Right renal cortex interstitium (tissue), 3 donors: ENCODE measurements around the gene GLG1. TPM values are rescaled to one million over a fixed set of nuclear protein-coding genes. Genes with fewer than 3 reads are reported as not detected.
"Not testable (repeated sequence)": the region's sequence is repeated elsewhere in the genome, so short reads cannot be mapped to it uniquely, and the experiment has no call there.

Experiments
- DNase-seq, 3 donors: peaks; one replicate each; pipeline ENCODE4 v3.0.0-alpha.2; 2013; ENCODE audit warnings: low read depth in 3 of 3, low spot score in 2 of 3
- polyA plus RNA-seq, 3 donors: library from polyadenylated mRNA; unstranded; fragments of 120-200 nt; gene quantifications; one replicate each; pipeline ENCODE4 v1.2.1, GENCODE V29; 2013; ENCODE audit not compliant: insufficient read length in 3 of 3

Gene GLG1
- polyA plus RNA-seq, 3 donors: 153 to 159 (median 155) TPM

DNA sequence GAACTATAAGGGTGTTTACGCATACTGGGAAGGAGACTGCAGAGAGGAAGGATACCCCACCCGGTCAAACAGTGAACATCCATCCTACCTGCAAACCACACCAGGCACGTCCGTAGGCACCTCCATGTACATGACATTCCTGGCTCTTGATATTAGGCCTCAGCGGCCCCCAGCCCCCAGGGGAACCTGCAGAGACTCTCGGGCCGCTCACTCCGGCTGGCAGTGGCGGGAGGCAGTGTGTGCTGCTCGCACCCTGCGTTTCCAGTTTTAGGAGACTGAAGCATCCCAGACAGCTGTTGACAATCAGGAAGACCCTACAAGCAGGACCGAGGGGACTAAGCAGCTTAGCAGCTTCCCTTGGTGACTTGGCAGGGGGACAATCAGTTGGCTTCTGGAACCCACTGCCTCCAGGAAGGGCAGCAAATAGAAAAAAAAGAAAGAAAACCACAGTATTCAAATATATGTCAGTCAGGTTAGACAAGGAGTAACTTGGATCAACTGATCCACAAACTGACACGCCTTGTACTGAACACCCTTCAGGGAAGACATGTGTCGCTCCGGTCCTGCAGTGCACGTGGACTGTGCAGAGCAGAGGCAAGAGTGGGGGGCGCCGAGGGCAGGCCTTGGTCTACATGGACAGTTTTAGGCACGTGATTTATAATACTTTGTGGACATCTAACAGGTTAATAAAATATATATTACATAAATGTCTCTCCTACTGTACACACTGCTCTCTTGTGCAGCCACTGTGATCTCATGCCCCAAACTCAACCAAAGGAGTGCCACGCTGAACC, 155.8 kb downstream of the GLG1 start:
- no peak for DNase-seq

- DNase-seq: no peak
Observed at GRCh38 chr16:74450236-74450635, 156.7 kb downstream of the GLG1 start.

GRCh38 chr16:74449470-74449869, 157.4 kb downstream of the GLG1 start:
- no peak for DNase-seq

- no peak for DNase-seq
Observed at GRCh38 chr16:74448990-74449389, 157.9 kb downstream of the GLG1 start.

- DNase-seq: no peak
Observed at GRCh38 chr16:74447578-74447977, 159.3 kb downstream of the GLG1 start.

GRCh38 chr16:74446866-74447265, 160.0 kb downstream of the GLG1 start:
- DNase-seq: no peak

DNA sequence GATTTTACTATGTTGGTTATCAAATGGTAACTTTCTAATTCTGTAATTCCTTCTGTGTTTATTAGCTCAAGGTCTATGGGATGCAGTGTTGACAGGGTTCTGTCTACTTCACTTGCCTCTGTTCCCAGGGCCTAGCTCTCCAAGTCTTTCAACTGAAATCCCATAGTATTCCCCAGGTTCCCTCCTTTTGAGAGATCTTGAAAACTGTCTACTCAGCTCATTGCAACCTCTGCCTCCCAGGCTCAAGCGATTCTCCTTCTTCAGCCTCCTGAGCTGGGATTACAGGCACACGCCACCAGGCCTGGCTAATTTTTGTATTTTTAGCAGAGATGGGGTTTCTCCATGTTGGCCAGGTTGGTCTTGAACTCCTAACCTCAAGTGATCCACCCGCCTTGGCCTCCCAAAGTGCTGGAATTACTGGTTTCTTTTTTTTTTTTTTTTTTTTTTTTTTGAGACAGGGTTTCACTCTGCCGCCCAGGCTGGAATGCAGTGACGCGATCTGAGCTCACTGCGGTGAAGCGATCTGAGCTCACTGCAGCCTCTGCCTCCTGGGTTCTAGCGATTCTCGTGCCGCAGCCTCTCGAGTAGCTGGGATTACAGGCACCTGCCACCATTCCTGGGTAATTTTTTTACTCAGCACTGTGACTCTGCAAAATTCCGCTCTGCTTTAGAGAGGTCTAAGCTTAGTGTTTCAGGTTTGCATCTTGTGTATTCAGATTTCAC, 163.1 kb downstream of the GLG1 start:
- not testable (repeated sequence) for DNase-seq

DNA sequence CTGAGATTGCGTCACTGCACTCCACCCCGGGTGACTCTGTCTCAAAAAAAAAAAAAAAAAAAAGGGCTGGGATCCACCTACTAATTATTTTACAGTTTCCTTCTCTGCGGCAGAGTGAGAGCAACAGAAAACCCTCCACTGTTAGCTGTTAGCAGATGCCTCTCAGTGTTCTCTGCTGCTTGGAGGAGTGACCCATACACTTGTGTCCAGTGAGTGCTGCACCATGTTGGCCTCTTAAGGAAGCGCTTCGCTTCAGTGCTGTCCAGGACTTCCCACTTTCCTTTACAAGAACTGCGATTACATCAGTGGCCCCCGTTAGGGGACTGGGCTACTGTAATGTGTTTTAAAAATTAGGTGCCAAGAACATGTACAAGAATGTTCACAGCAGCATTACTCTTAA, 167.2 kb downstream of the GLG1 start:
- no peak for DNase-seq

- no peak for DNase-seq
Observed at GRCh38 chr16:74438492-74438979, 168.4 kb downstream of the GLG1 start.

DNA sequence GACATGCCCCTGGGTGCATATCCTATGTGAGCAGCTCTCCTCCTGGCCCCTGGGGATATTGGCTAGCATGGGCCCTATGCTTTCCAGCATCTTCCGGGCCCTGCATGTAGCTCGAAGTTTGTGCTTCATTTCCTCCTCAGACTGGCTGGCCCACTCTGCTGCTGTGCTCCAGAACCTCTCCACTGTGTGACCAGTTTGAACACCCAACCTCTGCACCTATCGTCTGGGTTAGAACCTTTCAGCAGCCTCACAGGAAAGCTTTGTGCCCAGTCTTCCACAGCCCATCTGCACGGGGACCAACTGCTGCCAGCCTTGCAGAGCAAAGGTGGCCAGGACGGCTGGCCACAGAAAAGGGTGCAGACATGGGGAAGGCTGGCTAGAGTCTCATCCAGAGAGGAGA, 175.4 kb downstream of the GLG1 start:
- no peak for DNase-seq

DNA sequence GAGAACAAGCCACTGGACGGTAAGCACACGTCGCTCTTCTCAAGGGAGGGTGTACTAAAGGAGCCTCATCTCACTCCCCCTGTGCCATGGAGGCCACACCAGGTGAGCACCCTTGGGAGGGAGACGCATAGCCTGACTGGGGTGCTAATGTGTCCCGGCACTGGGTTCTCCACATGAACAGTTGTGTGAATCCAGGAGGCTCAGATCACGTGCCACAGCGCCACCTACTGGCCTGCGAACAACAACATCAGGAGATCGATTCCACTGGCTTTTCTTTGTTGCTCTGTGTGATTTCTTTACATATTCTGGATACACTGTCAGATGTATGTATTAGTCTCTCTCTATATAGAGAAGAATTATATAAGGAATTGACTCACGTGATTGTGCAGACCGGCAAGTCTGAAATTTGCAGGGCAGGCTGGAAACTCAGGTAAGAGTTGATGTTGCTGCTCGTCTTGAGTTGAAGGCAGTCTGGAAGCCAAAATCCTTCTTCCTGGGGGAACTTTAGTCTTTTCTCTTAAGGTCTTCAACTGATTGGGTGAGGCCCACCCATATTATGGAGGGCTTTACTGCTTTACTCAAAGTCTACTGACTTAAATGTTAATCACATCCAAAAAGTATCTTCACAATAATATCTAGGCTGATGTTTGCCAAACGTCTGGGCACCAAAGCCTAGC, 176.7 kb downstream of the GLG1 start:
- not testable (repeated sequence) for DNase-seq

DNA sequence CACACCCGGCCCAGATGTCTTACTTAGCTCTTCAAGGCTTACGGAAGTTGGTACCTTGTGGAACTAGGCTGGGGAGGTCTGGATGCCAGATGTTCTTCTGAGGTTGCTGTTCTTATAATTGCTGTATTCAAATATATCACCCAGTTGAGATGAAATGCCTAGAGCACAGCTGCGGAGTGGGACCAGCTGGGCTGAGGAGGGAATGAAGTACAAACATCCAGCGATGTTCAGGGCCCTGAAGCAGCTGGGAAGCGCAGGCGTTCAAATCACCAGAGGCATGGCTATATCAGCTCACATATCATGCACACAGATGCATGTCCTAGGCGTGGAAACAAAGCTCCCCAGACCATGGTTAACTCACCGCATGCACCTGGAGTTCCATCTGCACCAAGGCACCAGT, 178.4 kb downstream of the GLG1 start:
- not testable (repeated sequence) for DNase-seq

DNA sequence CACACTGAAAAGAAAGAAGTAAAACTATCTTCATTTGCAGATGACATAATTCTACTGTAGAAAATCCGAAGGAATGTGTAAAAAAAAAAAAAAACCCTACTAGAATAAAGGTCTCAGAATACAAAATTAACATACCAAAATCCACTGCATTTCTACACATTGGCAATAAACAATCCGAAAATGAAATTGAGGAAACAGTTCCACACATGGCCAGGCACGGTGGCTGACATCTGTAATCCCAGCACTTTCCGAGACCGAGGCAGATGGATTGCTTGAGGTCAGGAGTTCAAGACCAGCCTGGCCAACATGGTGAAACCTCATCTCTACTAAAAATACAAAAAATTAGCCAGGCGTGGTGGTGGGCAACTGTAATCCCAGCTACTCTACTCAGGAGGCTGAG, 181.2 kb downstream of the GLG1 start:
- not testable (repeated sequence) for DNase-seq

GRCh38 chr16:74423721-74424120, 183.2 kb downstream of the GLG1 start:
- DNase-seq: not testable (repeated sequence)

DNA sequence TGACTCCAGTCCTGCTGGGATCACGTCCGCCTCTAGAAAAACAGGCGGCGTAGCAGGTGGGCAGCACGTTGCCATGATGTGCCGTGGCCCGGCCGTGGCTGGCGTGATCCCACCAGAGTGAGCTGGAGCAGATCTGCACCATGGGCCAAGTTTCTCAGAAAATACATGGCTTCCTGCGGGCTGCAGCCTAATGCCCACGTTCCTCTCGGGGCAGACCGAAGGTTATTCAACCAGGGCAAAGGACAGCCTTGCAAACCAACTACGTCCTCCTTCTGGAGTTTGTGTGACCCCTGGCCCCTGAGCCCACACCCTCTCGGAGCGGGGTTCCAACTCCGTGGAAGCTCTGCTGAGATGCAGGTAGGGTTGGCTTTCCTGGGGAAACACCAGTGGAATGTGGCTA, 184.8 kb downstream of the GLG1 start:
- DNase-seq: not testable (repeated sequence)

GRCh38 chr16:74421482-74421785, 185.5 kb downstream of the GLG1 start:
- DNase-seq: not testable (repeated sequence)

- not testable (repeated sequence) for DNase-seq
Observed at GRCh38 chr16:74420612-74421481, 186.1 kb downstream of the GLG1 start, which contains the start of gene CLEC18B. TSS of gene CLEC18B (minus strand) at chr16:74421478. CDS start at chr16:74421270, 208 bp downstream.

- DNase-seq: not testable (repeated sequence)
Observed at GRCh38 chr16:74419811-74420210, 187.1 kb downstream of the GLG1 start.

GRCh38 chr16:74417897-74418296, 189.0 kb downstream of the GLG1 start:
- not testable (repeated sequence) for DNase-seq

- DNase-seq: not testable (repeated sequence)
Observed at GRCh38 chr16:74413920-74414319, 193.0 kb downstream of the GLG1 start.
